HG03097 (cell line): ENCODE results near the gene PPT2.
"Not testable (repeated sequence)": the region's sequence is repeated elsewhere in the genome, so short reads cannot be mapped to it uniquely, and the experiment has no call there.

ENCODE experiments used
- ATAC-seq: cut with Tn5 transposase; IDR thresholded peaks from one replicate; pipeline ENCODE4 v1.9.1; 2021; ENCODE audit not compliant: unreplicated experiment, low FRiP score

Gene PPT2

GRCh38 chr6:32126880-32127279 lies 27.1 kb upstream of the PPT2 start:
- no peak for ATAC-seq

GRCh38 chr6:32127409-32127716 lies 26.6 kb upstream of the PPT2 start:
- no peak for ATAC-seq

DNA sequence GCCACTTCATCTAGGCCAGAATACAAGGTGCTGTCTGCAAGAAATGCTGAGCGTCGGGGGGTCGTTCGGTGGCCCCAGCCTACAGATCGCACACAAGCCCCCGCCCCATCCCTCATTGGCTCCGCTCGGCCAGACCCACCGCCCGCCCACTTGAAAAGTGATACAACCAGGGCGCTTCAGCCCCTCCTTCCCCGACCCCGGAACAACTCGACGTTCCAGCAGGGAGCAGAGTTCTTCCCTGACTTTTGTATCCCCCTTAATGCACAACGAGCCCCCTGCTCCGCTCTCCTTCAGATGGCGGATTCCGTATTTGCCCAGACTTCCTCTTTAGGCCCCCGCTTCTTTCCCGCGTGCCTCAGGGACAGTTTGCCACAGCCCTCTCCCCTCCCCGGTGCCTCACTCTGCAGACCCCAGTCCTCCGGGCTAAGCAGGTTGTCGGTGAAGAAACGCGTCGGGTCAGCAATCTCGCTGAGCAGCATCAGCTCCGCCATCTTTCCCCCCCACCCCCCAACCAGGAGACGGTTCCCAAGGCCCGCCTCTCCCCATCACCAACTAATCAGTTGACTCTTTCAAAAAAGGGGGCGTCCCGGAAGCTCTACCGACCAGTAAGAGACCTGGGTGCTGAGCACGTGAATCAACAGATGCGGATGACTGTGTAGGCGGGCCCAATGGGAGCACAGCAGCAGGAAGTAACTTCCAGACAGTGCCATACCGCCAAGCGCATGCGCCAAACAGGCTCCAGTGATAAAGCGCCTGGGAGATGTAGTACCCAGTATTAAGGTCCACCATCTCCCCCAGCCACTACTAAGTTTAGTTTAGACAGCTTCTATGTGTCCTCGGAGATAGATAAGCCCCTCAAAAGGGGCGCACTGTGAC lies 26.0 kb upstream of the PPT2 start, which contains the start of gene ATF6B:
Gene ATF6B (minus strand): TSS at position 530 of the 876 bp plus-strand sequence. CDS start 39 bp downstream, at position 491.
- ATAC-seq: peak; percentile 80

DNA sequence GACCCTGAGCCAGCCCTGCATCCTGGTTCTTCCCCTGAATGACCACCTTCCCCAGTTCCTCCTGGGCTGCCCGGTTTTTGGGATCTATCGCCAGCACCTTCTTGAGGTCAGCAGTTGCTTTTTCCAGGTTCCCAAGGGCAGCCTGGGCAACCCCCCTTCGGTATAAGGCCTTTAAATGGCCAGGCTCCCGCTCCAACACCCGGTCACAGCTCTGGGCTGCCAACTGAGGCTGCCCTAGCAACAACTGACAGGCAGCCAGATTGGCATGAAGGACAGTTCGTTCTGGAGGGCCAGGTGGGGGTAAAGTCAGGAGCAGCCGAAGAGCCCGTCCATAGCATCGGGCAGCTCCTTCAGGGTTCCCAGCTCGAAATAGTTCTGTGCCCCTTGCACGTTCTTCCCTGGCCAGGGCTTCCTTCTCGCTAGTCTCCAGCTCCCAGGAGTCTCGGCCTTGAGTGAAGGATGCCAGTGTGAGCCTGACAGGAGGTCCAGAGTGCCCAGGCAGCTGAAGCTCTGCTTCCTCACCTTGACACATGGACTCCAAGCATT lies 25.1 kb upstream of the PPT2 start:
- ATAC-seq: no peak

DNA sequence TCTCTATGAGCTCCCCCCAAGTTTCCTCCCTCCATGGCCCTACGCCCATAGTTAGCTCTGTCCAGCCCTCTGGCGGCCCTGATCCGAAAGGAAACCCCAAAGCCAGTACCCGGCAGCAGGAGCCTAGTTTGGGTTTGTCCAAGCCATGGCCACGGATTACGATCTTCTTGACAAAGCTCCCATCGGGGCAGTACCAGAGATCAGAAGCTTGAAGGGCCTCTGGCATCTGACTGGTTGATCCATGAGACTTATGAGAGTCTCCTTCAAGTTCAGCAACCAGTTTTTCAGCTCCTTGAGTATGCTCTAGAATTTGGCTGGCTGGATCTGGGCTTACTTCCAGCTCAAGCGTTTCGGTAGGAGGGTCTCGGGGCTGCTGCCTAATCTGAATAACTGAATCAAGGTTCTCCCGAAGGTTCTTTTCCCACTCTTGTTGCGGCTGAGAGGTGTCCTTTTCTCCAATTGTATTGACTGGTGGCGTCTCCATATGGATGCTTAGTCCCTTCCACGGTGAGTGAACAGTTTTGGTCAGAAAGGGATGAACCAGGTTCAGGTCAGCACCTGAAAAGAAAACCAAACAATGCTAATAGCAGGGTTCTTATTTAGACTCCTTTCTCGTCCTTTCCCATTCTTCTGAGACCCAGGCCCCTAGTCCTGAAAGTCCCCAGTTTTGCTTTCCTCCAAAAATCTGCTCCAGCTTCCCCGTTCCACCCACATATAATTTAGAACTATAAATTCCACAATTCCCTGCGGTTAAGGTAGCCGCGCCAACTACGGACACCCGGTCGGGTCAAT lies 24.4 kb upstream of the PPT2 start:
- ATAC-seq: peak; percentile 2

- ATAC-seq: no peak
Measured at GRCh38 chr6:32131439-32131948, 22.4 kb upstream of the PPT2 start.

GRCh38 chr6:32132110-32132509 lies 21.8 kb upstream of the PPT2 start:
- ATAC-seq: no peak

DNA sequence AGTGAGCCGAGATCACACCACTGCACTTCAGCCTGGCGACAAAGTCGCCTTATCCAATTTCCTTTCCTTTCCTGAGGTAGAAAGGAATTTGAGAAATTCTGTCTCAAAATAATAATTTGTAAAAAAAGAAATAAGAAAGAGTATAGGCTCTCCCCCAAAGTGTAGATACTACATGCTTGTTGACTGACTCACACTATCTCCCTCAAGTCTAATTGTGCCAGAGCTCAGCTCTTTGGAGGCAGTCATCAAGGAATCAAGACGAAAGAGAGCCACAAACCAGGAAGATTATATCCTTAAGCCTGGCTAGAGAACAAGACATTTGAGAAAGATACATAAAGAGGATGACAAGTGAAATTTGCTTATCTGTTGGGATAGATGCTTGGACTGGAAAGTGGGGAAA lies 20.2 kb upstream of the PPT2 start:
- no peak for ATAC-seq

GRCh38 chr6:32137454-32137853 lies 16.5 kb upstream of the PPT2 start:
- no peak for ATAC-seq

DNA sequence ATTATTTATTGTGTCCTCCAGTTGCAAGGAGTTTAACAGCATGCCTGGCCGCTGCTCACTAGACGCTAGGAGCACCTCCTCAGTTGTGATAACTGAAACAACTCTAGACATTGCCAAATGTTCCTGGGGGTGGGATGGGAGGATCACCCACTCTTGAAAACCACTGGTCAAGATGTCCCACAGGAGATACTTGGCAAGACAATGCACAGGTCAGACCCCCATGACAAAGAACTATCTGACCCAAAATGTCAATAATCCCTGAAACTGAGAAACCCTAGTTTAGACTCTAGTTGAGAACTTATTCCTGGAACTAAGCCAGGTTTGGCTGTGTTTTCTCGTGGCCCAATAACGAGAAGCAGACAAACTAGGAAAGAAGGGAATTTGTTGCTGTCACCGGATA lies 14.4 kb upstream of the PPT2 start:
- no peak for ATAC-seq

DNA sequence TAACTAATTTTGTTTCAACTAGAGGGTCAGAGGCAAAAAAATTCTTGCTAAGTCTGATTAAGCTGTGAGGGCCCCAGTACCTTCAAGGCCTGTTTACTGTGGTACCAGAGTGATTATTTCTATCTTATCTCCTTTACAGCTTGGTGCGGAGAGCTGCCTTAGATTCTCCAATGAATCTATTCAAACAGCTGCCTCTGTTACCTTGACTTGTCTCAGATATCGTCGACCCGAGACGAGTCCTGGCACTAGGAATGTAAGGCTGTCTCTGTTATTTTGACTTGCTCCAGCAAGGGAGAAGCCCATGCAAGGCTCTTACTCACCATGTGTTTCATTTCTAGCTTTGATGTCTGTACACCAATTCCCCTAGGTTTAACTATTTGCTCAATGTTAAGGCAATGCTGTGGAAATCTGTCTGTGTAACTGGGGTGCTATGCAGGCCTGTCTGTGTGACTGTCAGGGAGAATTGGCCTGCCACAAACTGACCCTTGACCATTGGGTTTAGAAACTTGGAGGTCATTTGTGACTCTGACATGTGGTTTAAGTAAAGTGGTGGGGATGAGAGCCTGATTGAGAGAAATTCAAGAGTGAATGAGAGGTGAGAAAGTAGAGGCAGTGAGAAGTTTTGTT lies 13.4 kb upstream of the PPT2 start:
- no peak for ATAC-seq

DNA sequence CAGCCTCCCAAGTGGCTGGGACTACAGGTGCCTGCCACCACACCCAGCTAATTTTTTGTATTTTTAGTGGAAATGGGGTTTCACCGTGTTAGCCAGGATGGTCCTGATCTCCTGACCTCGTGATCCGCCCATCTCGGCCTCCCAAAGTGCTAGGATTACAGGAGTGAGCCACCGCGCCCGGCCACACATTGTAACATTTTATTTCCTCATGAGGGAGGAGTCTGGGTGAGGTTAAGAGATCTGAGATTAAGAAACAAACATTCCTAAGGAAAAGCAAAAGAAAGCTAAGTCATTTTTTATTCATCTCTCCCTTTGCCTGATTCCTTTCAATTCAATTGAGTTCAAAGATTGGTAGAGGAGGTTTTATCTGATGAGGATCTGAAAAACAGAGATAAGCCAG lies 9.7 kb upstream of the PPT2 start:
- not testable (repeated sequence) for ATAC-seq

- no peak for ATAC-seq
Measured at GRCh38 chr6:32146287-32146686, 7.7 kb upstream of the PPT2 start.

GRCh38 chr6:32146687-32147086 lies 7.3 kb upstream of the PPT2 start:
- no peak for ATAC-seq

GRCh38 chr6:32147401-32148132 lies 6.4 kb upstream of the PPT2 start:
- no peak for ATAC-seq

GRCh38 chr6:32148289-32149091 lies 5.5 kb upstream of the PPT2 start:
- ATAC-seq: no peak

GRCh38 chr6:32149092-32149755 lies 4.7 kb upstream of the PPT2 start:
- no peak for ATAC-seq

GRCh38 chr6:32149932-32150870 lies 3.7 kb upstream of the PPT2 start:
- ATAC-seq: no peak
